Panc1 (cell line): Measurements from ENCODE around the gene TRAK1.

Source experiments
- POLR2AphosphoS5 ChIP-seq: IDR thresholded peaks from 2 replicates; pipeline ENCODE4 v1.6.1; 2012; ENCODE audit warnings: mild to moderate bottlenecking, low read depth, low read length, moderate library complexity
- SIN3A ChIP-seq: IDR thresholded peaks from 2 replicates; pipeline ENCODE4 v1.6.1; 2012; ENCODE audit warnings: low read depth, mild to moderate bottlenecking, low read length, moderate library complexity, borderline replicate concordance; ENCODE audit not compliant: insufficient read depth
- TF ChIP-seq, protein P1 (sequence below): fragments of 450-650 bp; IDR thresholded peaks from 2 replicates; pipeline ENCODE4 v1.5.1; 2017; ENCODE audit warnings: mild to moderate bottlenecking
- TF ChIP-seq, protein P2 (sequence below), 2 experiments: IDR thresholded peaks; 2 replicates each; pipeline ENCODE4 v1.6.1; 2011 to 2012; ENCODE audit warnings: low read depth in 2 of 2, control low read depth in 1 of 2, low read length in 1 of 2, mild to moderate bottlenecking in 1 of 2, moderate library complexity in 1 of 2; ENCODE audit not compliant: insufficient read depth in 1 of 2

DNA sequence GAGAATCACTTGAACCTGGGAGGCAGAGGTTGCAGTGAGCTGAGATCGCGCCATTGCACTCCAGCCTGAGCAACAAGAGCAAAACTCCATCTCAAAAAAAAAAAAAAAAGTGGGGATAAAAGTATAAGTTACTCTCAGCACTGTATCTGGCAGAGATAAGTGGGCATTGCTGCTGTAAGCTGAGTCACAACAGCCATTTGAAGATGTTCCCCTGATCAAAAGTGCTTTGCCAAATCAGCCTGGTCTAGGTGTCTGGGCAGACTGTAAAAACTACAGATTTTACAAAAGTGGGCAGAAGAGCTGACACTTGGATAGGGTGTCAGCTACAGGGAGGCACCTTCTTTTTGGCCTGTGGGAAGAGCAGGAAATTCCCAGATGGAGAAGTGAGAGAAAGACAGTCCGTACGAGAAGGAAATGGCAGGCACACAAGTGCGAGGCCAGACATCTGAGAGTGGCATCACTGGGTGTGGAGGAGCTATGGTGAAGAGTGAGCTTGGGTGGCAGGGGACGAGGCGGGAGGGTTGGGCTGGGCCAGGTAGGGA, 78.5 kb downstream of the TRAK1 start:
- TF ChIP-seq POLR2AphosphoS5 = no peak
- TF ChIP-seq, protein P1, sequence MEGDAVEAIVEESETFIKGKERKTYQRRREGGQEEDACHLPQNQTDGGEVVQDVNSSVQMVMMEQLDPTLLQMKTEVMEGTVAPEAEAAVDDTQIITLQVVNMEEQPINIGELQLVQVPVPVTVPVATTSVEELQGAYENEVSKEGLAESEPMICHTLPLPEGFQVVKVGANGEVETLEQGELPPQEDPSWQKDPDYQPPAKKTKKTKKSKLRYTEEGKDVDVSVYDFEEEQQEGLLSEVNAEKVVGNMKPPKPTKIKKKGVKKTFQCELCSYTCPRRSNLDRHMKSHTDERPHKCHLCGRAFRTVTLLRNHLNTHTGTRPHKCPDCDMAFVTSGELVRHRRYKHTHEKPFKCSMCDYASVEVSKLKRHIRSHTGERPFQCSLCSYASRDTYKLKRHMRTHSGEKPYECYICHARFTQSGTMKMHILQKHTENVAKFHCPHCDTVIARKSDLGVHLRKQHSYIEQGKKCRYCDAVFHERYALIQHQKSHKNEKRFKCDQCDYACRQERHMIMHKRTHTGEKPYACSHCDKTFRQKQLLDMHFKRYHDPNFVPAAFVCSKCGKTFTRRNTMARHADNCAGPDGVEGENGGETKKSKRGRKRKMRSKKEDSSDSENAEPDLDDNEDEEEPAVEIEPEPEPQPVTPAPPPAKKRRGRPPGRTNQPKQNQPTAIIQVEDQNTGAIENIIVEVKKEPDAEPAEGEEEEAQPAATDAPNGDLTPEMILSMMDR = no peak
- TF ChIP-seq, protein P2, sequence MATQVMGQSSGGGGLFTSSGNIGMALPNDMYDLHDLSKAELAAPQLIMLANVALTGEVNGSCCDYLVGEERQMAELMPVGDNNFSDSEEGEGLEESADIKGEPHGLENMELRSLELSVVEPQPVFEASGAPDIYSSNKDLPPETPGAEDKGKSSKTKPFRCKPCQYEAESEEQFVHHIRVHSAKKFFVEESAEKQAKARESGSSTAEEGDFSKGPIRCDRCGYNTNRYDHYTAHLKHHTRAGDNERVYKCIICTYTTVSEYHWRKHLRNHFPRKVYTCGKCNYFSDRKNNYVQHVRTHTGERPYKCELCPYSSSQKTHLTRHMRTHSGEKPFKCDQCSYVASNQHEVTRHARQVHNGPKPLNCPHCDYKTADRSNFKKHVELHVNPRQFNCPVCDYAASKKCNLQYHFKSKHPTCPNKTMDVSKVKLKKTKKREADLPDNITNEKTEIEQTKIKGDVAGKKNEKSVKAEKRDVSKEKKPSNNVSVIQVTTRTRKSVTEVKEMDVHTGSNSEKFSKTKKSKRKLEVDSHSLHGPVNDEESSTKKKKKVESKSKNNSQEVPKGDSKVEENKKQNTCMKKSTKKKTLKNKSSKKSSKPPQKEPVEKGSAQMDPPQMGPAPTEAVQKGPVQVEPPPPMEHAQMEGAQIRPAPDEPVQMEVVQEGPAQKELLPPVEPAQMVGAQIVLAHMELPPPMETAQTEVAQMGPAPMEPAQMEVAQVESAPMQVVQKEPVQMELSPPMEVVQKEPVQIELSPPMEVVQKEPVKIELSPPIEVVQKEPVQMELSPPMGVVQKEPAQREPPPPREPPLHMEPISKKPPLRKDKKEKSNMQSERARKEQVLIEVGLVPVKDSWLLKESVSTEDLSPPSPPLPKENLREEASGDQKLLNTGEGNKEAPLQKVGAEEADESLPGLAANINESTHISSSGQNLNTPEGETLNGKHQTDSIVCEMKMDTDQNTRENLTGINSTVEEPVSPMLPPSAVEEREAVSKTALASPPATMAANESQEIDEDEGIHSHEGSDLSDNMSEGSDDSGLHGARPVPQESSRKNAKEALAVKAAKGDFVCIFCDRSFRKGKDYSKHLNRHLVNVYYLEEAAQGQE (IDR thresholded peaks at IDR 0.05; ENCODE audit: insufficient read depth in 1 of 2, low read depth in 2 of 2, low read length in 1 of 2) = no peak
- no peak for TF ChIP-seq SIN3A
